Measurements from ENCODE around the gene ATP7A. TPM values are rescaled to one million over a fixed set of nuclear protein-coding genes. Genes with fewer than 3 reads are reported as not detected.

ATP7A gene
- total RNA-seq, 4 donors from 2014 or later = 4.0 to 6.3 (median 5.1) TPM

GRCh38 chrX:77924320-77924859 is 13.9 kb downstream of the ATP7A start:
- H3K27ac ChIP-seq = no peak overlapping the region
- ATAC-seq (no peak), DNase-seq (no peak)
- H3K4me1 ChIP-seq = no peaks in the 10 kb centered on the region
- intact Hi-C loops (cut with DNase I; ENCODE audit: low total_unique reads) (no loop called here), in situ Hi-C loops (cut with MboI; ENCODE audit: low sequenced_read_pairs in 4 of 4) (loop anchor here in 2 of 4 donors (25.0 kb wide), 1 partner anchor 188 kb away; the partner anchor contains the start of gene PGK1 (in 2 of the 2))
- H3K27me3 ChIP-seq = no peaks in the 10 kb centered on the region
- no peak for TF ChIP-seq POLR2A (IDR thresholded peaks at IDR 0.05)
- TF ChIP-seq, protein P1, sequence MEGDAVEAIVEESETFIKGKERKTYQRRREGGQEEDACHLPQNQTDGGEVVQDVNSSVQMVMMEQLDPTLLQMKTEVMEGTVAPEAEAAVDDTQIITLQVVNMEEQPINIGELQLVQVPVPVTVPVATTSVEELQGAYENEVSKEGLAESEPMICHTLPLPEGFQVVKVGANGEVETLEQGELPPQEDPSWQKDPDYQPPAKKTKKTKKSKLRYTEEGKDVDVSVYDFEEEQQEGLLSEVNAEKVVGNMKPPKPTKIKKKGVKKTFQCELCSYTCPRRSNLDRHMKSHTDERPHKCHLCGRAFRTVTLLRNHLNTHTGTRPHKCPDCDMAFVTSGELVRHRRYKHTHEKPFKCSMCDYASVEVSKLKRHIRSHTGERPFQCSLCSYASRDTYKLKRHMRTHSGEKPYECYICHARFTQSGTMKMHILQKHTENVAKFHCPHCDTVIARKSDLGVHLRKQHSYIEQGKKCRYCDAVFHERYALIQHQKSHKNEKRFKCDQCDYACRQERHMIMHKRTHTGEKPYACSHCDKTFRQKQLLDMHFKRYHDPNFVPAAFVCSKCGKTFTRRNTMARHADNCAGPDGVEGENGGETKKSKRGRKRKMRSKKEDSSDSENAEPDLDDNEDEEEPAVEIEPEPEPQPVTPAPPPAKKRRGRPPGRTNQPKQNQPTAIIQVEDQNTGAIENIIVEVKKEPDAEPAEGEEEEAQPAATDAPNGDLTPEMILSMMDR (IDR thresholded peaks at IDR 0.05 in 4 of 5, conservative IDR thresholded peaks at IDR 0.05 in 1 of 5) = no peak
- no peak overlapping the region for H3K4me3 ChIP-seq
- no peaks in the 10 kb centered on the region for H3K9me3 ChIP-seq
- no peaks in the 10 kb centered on the region for H3K36me3 ChIP-seq

DNA sequence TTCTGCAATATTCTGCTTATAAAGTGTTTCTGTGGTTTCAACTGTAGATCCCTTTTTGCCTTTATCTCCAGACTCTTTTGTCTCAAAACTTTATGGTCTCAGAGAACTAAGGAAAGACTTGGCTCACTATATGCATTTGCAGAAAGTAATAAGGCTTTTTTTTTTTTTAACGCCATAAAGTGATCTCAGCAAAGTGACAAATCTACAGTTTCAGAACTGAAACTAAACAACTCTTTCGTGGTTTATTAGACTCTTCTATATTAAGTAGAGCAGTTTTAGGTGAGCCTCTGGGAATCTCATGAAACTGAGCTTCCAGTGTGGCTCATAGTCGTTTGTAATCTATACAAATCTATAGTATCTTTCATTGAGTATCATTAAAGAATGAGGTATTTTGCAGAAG is 15.3 kb downstream of the ATP7A start:
- no peaks in the 10 kb centered on the region for H3K36me3 ChIP-seq
- TF ChIP-seq, protein P1 (IDR thresholded peaks at IDR 0.05 in 4 of 5, conservative IDR thresholded peaks at IDR 0.05 in 1 of 5) = no peak
- no peak for TF ChIP-seq POLR2A (IDR thresholded peaks at IDR 0.05)
- ATAC-seq (no peak), DNase-seq (no peak)
- in situ Hi-C loops (cut with MboI; ENCODE audit: low sequenced_read_pairs in 4 of 4) (no loop called here), intact Hi-C loops (cut with DNase I; ENCODE audit: low total_unique reads) (no loop called here)
- H3K27ac ChIP-seq = no peak overlapping the region
- H3K4me3 ChIP-seq = no peak overlapping the region
- H3K27me3 ChIP-seq = no peaks in the 10 kb centered on the region
- H3K9me3 ChIP-seq = no peaks in the 10 kb centered on the region
- no peaks in the 10 kb centered on the region for H3K4me1 ChIP-seq

GRCh38 chrX:77930581-77930980 is 20.1 kb downstream of the ATP7A start:
- intact Hi-C loops (cut with DNase I; ENCODE audit: low total_unique reads) = no loop called here
- TF ChIP-seq POLR2A (IDR thresholded peaks at IDR 0.05) = no peak
- TF ChIP-seq, protein P1 (IDR thresholded peaks at IDR 0.05 in 4 of 5, conservative IDR thresholded peaks at IDR 0.05 in 1 of 5) = no peak

DNA sequence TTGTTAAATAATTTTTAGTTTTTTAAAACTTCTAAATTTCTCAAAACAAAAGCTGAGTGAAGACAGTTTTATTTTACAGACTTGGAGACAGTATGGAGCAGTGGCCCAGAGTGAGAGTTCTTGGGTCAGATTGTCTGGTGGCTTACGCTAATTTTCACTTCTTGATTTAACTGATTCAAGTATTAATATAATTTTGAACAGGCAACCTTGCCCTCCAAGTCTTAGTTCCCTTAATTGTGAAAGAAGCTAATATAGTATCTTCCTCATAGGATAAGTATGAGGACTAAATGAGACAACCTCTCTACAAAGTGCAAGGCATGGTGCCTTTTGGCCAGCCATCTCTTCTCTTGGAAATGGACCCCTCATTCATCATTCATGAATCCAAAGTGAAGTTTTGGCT is 25.4 kb downstream of the ATP7A start:
- Histone ChIP-seq H3K4me1 (no peaks in the 10 kb centered on the region), H3K27ac (no peak overlapping the region), H3K36me3 (no peaks in the 10 kb centered on the region), H3K4me3 (no peak overlapping the region), H3K9me3 (no peaks in the 10 kb centered on the region), H3K27me3 (no peaks in the 10 kb centered on the region)
- no peak for DNase-seq
- intact Hi-C loops (cut with DNase I; ENCODE audit: low total_unique reads) = no loop called here
- in situ Hi-C loops (cut with MboI; ENCODE audit: low sequenced_read_pairs in 4 of 4) = no loop called here
- ATAC-seq = no peak
- TF ChIP-seq POLR2A (IDR thresholded peaks at IDR 0.05) = no peak
- TF ChIP-seq, protein P1 (IDR thresholded peaks at IDR 0.05 in 4 of 5, conservative IDR thresholded peaks at IDR 0.05 in 1 of 5) = no peak

More at GRCh38 chrX:77930581-77930980, 20.1 kb downstream of the ATP7A start:
- no peak for DNase-seq
- Histone ChIP-seq H3K4me3 (no peak overlapping the region), H3K27me3 (no peaks in the 10 kb centered on the region), H3K27ac (no peak overlapping the region), H3K9me3 (no peaks in the 10 kb centered on the region), H3K36me3 (no peaks in the 10 kb centered on the region), H3K4me1 (no peaks in the 10 kb centered on the region)
- no peak for ATAC-seq
- in situ Hi-C loops (cut with MboI; ENCODE audit: low sequenced_read_pairs in 4 of 4) = no loop called here

GRCh38 chrX:77936299-77936698 is 25.8 kb downstream of the ATP7A start:
- H3K4me1 ChIP-seq = no peaks in the 10 kb centered on the region
- DNase-seq (no peak), ATAC-seq (no peak)
- intact Hi-C loops (cut with DNase I; ENCODE audit: low total_unique reads) (no loop called here), in situ Hi-C loops (cut with MboI; ENCODE audit: low sequenced_read_pairs in 4 of 4) (no loop called here)
- no peak overlapping the region for H3K4me3 ChIP-seq
- no peaks in the 10 kb centered on the region for H3K27me3 ChIP-seq
- H3K27ac ChIP-seq = no peak overlapping the region
- H3K9me3 ChIP-seq = no peaks in the 10 kb centered on the region
- no peak for TF ChIP-seq POLR2A (IDR thresholded peaks at IDR 0.05)
- TF ChIP-seq, protein P1 (IDR thresholded peaks at IDR 0.05 in 4 of 5, conservative IDR thresholded peaks at IDR 0.05 in 1 of 5) = no peak
- no peaks in the 10 kb centered on the region for H3K36me3 ChIP-seq
